GM12891 (cell line): ENCODE data around the gene ZCCHC2.
A peak's percentile ranks its signal among the peaks of the same experiment; 100 is the strongest.

Experiments
- DNase-seq: peaks from one replicate; pipeline ENCODE4 v3.0.0; 2011; ENCODE audit warnings: low spot score; ENCODE audit not compliant: insufficient read length
- FAIRE-seq: peaks from 2 replicates; lab custom pipeline; 2011; peaks lifted over from hg19 to GRCh38; lab: Jason Lieb, UNC
- PAX5 ChIP-seq: IDR thresholded peaks from 2 replicates; pipeline ENCODE4 v1.6.1; 2011; ENCODE audit warnings: low read length, moderate library complexity, mild to moderate bottlenecking; ENCODE audit not compliant: insufficient read depth, severe bottlenecking
- POLR2A ChIP-seq: IDR thresholded peaks from 2 replicates; pipeline ENCODE4 v1.6.1; 2011; ENCODE audit warnings: low read depth, low read length, control low read depth
- POLR2AphosphoS5 ChIP-seq: IDR thresholded peaks from 2 replicates; pipeline ENCODE4 v1.6.1; 2011; ENCODE audit warnings: low read depth, low read length, control low read depth
- POU2F2 ChIP-seq: IDR thresholded peaks from 2 replicates; pipeline ENCODE4 v1.6.1; 2011; ENCODE audit warnings: low read depth, mild to moderate bottlenecking, control low read depth, low read length, moderate library complexity
- SPI1 ChIP-seq: IDR thresholded peaks from 2 replicates; pipeline ENCODE4 v1.6.1; 2011; ENCODE audit warnings: low read depth, low read length, control low read depth
- TAF1 ChIP-seq: IDR thresholded peaks from 2 replicates; pipeline ENCODE4 v1.6.1; 2011; ENCODE audit warnings: low read depth, low read length, control low read depth

Gene ZCCHC2

GRCh38 chr18:62554061-62554815 is 31.4 kb downstream of the ZCCHC2 start:
- no peak for TF ChIP-seq POLR2A
- no peak for TF ChIP-seq POU2F2
- no peak for TF ChIP-seq PAX5
- no peak for TF ChIP-seq TAF1
- no peak for TF ChIP-seq POLR2AphosphoS5
- TF ChIP-seq SPI1, result no peak
- FAIRE-seq, result peak; percentile 88
- no peak for DNase-seq

DNA sequence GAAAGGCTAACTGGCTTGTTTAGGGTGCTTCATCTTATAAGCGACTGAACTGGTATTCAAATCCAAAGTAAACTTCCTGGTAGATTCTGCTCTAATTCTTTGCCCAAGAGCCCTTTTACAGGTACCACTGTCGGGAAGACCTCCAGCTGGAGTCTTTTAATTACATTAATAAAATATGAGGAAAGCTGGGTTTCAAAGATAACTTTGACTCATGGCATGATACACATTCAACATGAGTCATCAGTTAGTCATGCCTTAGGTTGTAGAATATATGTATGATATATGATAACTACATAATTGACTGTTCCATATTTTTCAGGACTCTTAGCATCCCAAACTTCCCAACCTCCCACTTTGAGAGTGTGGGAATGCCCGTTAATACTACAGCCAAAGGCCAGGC is 32.3 kb downstream of the ZCCHC2 start:
- DNase-seq (no peak), FAIRE-seq (peak; percentile 54)
- TF ChIP-seq PAX5 (no peak), SPI1 (no peak), POU2F2 (no peak)

GRCh38 chr18:62556397-62556796 is 33.6 kb downstream of the ZCCHC2 start:
- DNase-seq (no peak), FAIRE-seq (peak; percentile 20)
- TF ChIP-seq PAX5, result no peak
- no peak for TF ChIP-seq POLR2AphosphoS5

- DNase-seq, result no peak
- peak; percentile 79 for FAIRE-seq
- TF ChIP-seq POLR2AphosphoS5, result no peak
- TF ChIP-seq POU2F2, result no peak
- no peak for TF ChIP-seq POLR2A
- no peak for TF ChIP-seq PAX5
- TF ChIP-seq TAF1, result no peak
- TF ChIP-seq SPI1, result no peak
Observed at GRCh38 chr18:62558015-62558663, 35.3 kb downstream of the ZCCHC2 start.

DNA sequence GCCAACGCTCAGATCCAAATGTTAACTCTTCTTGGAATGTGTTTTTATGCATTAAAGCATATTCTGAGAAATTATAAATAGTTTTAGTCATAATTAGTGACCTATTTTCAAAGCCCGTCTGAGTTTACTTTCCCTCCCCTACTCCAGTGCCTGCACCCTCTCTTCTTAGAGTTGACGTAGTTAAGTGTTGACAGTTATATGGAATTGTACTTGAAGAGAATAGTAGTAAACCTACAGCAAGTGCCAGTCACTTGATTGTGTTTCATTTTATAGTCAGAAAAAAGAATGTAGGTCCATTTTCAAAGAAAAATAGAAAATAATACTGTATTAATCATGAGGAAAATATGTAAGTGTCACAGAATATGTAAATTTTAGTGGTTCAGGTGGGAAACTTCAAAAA is 41.2 kb downstream of the ZCCHC2 start:
- no peak for FAIRE-seq
- DNase-seq, result no peak
- TF ChIP-seq PAX5 (no peak), TAF1 (no peak), POU2F2 (no peak), POLR2A (no peak), POLR2AphosphoS5 (no peak), SPI1 (no peak)

DNA sequence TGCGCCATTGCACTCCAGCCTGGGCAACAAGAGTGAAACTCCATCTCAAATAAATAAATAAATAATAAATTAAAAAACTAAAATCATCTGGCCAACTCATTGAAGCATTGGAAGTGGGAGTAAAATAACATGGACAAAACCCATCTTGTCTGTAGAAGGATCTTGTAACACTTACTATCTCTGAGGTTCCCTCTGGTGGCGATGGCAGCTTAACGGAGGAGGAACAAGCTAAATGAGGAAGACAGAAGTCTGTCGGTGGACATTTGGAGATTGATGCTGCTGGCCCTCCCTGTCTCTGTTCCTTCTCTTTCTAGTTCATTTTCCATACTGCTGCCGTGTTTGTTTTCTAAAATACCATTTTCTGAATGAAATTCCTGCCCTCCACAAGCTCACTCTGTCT is 43.4 kb downstream of the ZCCHC2 start:
- FAIRE-seq (no peak), DNase-seq (no peak)
- TF ChIP-seq POLR2A (no peak), POLR2AphosphoS5 (no peak), PAX5 (no peak), SPI1 (no peak), POU2F2 (no peak), TAF1 (no peak)

- no peak for FAIRE-seq
- DNase-seq, result no peak
- TF ChIP-seq PAX5, result no peak
- no peak for TF ChIP-seq TAF1
- no peak for TF ChIP-seq POU2F2
- no peak for TF ChIP-seq POLR2A
- no peak for TF ChIP-seq SPI1
- no peak for TF ChIP-seq POLR2AphosphoS5
Observed at GRCh38 chr18:62566818-62567217, 44.0 kb downstream of the ZCCHC2 start.

DNA sequence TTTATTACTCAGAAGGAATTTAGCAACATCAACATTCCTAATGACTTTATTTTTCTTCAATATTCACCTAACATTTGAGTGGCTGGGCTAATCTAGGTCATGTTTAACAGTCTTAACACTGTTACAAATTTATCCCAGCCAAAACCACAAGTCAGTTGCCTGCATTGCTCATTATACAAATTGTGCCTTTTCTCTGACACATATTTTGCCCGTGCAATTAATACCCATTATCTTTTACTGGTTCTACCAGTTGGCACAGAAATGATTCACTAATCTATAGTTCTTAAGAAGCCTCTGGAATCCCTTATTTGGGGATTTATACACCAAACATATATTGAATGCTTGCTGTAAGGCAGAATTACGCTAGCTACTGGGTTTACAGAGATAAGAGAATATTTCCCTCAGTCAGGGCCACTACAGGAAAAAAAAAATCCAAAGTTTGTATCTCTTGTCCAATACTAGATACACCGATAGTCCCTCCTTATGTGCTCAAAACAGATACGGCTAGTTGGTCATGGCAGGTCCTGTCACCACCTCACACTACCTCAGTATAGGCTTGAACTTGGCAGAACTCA is 46.3 kb downstream of the ZCCHC2 start:
- DNase-seq (no peak), FAIRE-seq (no peak)
- TF ChIP-seq TAF1 (no peak), POLR2AphosphoS5 (no peak), POLR2A (no peak), PAX5 (no peak), SPI1 (no peak), POU2F2 (no peak)

DNA sequence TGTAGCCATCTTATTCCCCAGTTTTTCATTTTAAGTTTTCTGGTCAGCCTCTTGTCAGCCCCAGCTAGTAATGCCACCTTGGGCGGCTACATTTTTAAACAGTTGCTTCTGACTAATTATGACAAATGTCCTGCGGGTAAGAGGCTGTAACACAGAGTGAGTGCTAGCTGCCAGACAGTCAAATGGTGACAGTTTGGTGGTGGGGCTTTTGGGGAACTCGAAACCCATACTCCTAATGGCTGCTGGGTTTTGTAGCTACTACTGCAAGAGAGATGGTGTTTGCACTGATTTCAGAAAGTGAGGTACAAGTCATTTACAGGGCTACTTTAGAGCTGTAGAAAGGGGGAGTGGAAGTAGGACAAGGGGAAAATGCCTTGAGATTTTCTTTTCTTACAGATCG is 48.2 kb downstream of the ZCCHC2 start:
- no peak for FAIRE-seq
- TF ChIP-seq POLR2A (no peak), POU2F2 (no peak), PAX5 (no peak), TAF1 (no peak), POLR2AphosphoS5 (no peak), SPI1 (no peak)
- DNase-seq, result no peak
